Measurements from ENCODE around the gene U2SURP. TPM values are rescaled to one million over a fixed set of nuclear protein-coding genes. Genes with fewer than 3 reads are reported as not detected.

The U2SURP gene
- total RNA-seq, 3 donors from 2014 or later (not counting 1 experiment from before 2014, with no cell fraction given) = 165 to 179 (median 172) TPM

- Histone ChIP-seq H3K36me3 (ENCODE audit: control insufficient read depth, insufficient read depth, low read length) (no peaks in the 10 kb centered on the region), H3K27me3 (ENCODE audit: control insufficient read depth, insufficient read depth, low read length) (no peaks in the 10 kb centered on the region), H3K27ac (ENCODE audit: low read length) (no peak overlapping the region), H3K9me3 (ENCODE audit: control insufficient read depth, insufficient read depth, low read length) (peaks cover 12% of the 10 kb centered on the region), H3K4me1 (ENCODE audit: control insufficient read depth, insufficient read depth, low read length) (no peaks in the 10 kb centered on the region), H3K4me3 (ENCODE audit: low read length) (no peak overlapping the region)
- no peak overlapping the region for H3K4me3 Mint-ChIP-seq
- H3K4me1 Mint-ChIP-seq = no peaks in the 10 kb centered on the region
- peaks cover 8 to 34% of the 10 kb centered on the region in 2 donors for H3K27me3 Mint-ChIP-seq (ENCODE audit: low read depth in 2 of 2)
- no peak for DNase-seq
- 89% methylated on average over 6 of the region's 6 CpGs for WGBS (ENCODE audit: insufficient coverage)
- H3K9me3 Mint-ChIP-seq = no peaks in the 10 kb centered on the region
- H3K36me3 Mint-ChIP-seq = peaks cover 12% of the 10 kb centered on the region
- intact Hi-C loops (cut with micrococcal nuclease) = no loop called here
- ATAC-seq = no peak
- no peak for TF ChIP-seq CTCF (IDR thresholded peaks at IDR 0.05)
- H3K27ac Mint-ChIP-seq = no peak overlapping the region
These were observed 99.1 kb downstream of the U2SURP start for GRCh38 chr3:143100451-143100850.

GRCh38 chr3:143101792-143102381, 100.5 kb downstream of the U2SURP start:
- Histone ChIP-seq H3K27me3 (ENCODE audit: control insufficient read depth, insufficient read depth, low read length) (no peaks in the 10 kb centered on the region), H3K36me3 (ENCODE audit: control insufficient read depth, insufficient read depth, low read length) (no peaks in the 10 kb centered on the region), H3K4me3 (ENCODE audit: low read length) (no peak overlapping the region), H3K9me3 (ENCODE audit: control insufficient read depth, insufficient read depth, low read length) (peaks cover 15% of the 10 kb centered on the region), H3K27ac (ENCODE audit: low read length) (no peak overlapping the region), H3K4me1 (ENCODE audit: control insufficient read depth, insufficient read depth, low read length) (no peaks in the 10 kb centered on the region)
- H3K36me3 Mint-ChIP-seq = peaks cover 26% of the 10 kb centered on the region
- WGBS (ENCODE audit: insufficient coverage) = 93% methylated on average over 7 of the region's 7 CpGs
- H3K4me3 Mint-ChIP-seq = no peak overlapping the region
- H3K27ac Mint-ChIP-seq = no peak overlapping the region
- ATAC-seq = no peak
- H3K4me1 Mint-ChIP-seq = no peaks in the 10 kb centered on the region
- TF ChIP-seq CTCF (IDR thresholded peaks at IDR 0.05) = no peak
- peaks cover 14 to 34% of the 10 kb centered on the region in 2 donors for H3K27me3 Mint-ChIP-seq (ENCODE audit: low read depth in 2 of 2)
- intact Hi-C loops (cut with micrococcal nuclease) = no loop called here
- DNase-seq = no peak
- peaks cover 0 to 2% of the 10 kb centered on the region in 2 donors for H3K9me3 Mint-ChIP-seq

GRCh38 chr3:143103652-143104051, 102.3 kb downstream of the U2SURP start:
- TF ChIP-seq CTCF (IDR thresholded peaks at IDR 0.05) = no peak
- Histone ChIP-seq H3K4me3 (ENCODE audit: low read length) (no peak overlapping the region), H3K36me3 (ENCODE audit: control insufficient read depth, insufficient read depth, low read length) (no peaks in the 10 kb centered on the region), H3K4me1 (ENCODE audit: control insufficient read depth, insufficient read depth, low read length) (no peaks in the 10 kb centered on the region), H3K27ac (ENCODE audit: low read length) (no peak overlapping the region), H3K9me3 (ENCODE audit: control insufficient read depth, insufficient read depth, low read length) (peaks cover 15% of the 10 kb centered on the region), H3K27me3 (ENCODE audit: control insufficient read depth, insufficient read depth, low read length) (no peaks in the 10 kb centered on the region)
- ATAC-seq (no peak), DNase-seq (no peak)
- Mint-ChIP-seq H3K36me3 (peaks cover 26% of the 10 kb centered on the region), H3K4me1 (no peaks in the 10 kb centered on the region), H3K27ac (no peak overlapping the region), H3K27me3 (ENCODE audit: low read depth in 2 of 2) (peaks cover 14 to 34% of the 10 kb centered on the region in 2 donors), H3K9me3 (peaks cover 0 to 2% of the 10 kb centered on the region in 2 donors), H3K4me3 (no peak overlapping the region)
- intact Hi-C loops (cut with micrococcal nuclease) = no loop called here
- 80% methylated on average over 2 of the region's 2 CpGs for WGBS (ENCODE audit: insufficient coverage)

- intact Hi-C loops (cut with micrococcal nuclease) = no loop called here
- Mint-ChIP-seq H3K36me3 (peaks cover 26% of the 10 kb centered on the region), H3K27ac (no peak overlapping the region), H3K4me3 (no peak overlapping the region), H3K9me3 (peaks cover 0 to 2% of the 10 kb centered on the region in 2 donors), H3K4me1 (no peaks in the 10 kb centered on the region), H3K27me3 (ENCODE audit: low read depth in 2 of 2) (peaks cover 14 to 20% of the 10 kb centered on the region in 2 donors)
- Histone ChIP-seq H3K4me1 (ENCODE audit: control insufficient read depth, insufficient read depth, low read length) (no peaks in the 10 kb centered on the region), H3K4me3 (ENCODE audit: low read length) (no peak overlapping the region), H3K36me3 (ENCODE audit: control insufficient read depth, insufficient read depth, low read length) (no peaks in the 10 kb centered on the region), H3K27me3 (ENCODE audit: control insufficient read depth, insufficient read depth, low read length) (no peaks in the 10 kb centered on the region), H3K9me3 (ENCODE audit: control insufficient read depth, insufficient read depth, low read length) (peaks cover 15% of the 10 kb centered on the region), H3K27ac (ENCODE audit: low read length) (no peak overlapping the region)
- no peak for TF ChIP-seq CTCF (IDR thresholded peaks at IDR 0.05)
- DNase-seq = no peak
- ATAC-seq = no peak
- 70% methylated on average over 4 of the region's 5 CpGs for WGBS (ENCODE audit: insufficient coverage)
These were observed 103.8 kb downstream of the U2SURP start for GRCh38 chr3:143105170-143105569.
